Kidney glomerular epithelial cell (primary cell): ENCODE measurements around the gene RREB1.
A peak's percentile ranks its signal among the peaks of the same experiment; 100 is the strongest.
"Not testable (repeated sequence)": the region's sequence is repeated elsewhere in the genome, so short reads cannot be mapped to it uniquely, and the experiment has no call there.

Experiments
- DNase-seq: peaks from one replicate; lab custom pipeline; 2025; lab: John Stamatoyannopoulos, UW

RREB1 gene

DNA sequence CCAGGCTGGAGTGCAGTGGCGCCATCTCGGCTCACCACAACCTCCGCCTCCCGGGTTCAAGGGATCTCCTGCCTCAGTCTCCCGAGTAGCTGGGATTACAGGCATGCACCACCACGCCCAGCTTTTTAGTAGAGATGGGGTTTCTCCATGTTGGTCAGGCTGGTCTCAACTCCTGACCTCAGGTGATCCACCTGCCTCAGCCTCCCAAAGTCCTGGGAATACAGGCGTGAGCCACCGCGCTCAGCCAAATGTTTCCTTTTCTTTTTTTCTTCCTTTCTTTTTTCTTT lies 155.7 kb downstream of the RREB1 start:
- not testable (repeated sequence) for DNase-seq

DNA sequence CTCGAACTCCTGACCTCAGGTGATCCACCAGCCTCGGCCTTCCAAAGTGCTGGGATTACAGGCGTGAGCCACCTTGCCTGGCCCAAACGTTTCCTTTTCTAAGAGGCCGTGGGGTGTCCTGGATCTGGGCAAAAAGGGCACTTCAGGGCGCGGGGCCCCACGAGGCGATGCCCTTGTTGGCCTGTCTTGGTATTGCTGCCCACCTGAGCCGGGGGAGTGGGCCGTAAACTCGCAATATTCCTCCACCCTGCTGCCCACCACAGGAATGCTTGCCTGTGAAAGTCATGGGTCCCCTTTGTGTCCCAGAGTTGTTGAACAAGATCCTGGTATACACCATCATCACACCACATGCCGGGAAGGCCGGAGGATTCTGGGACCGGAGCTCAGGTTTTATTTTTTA lies 156.3 kb downstream of the RREB1 start:
- DNase-seq: no peak

DNA sequence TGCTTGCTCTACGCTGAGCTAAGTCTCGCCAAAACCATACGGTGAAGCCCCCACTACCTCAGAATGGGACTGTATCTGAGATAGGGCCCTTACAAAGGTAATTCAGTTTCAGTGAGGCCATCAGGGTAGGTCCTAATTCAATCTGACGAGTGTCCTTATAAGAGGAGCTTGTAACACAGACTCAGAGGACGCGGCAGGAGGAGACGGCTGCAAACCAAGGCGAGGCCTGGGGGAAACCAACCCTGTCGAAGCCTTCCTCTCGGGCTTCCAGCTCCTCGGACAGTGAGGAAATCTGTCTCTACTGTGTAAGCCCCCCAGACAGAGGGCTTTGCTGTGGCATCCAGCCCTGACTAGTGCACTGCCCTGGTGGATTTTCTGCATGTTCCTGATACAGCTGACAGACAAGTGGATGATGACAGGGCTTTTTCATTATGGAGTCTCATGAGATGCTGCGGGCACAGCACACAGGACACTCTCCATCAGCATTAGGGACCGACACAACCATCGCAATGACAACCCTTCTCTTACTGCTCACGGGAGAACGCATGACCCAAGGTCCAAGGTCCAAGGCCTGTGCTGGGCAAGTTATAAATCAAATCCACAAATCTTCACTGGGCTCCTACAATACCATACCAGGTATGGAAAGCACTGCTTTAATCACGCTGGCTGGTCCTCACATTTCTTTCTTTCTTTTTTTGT lies 157.1 kb downstream of the RREB1 start:
- DNase-seq: no peak

DNA sequence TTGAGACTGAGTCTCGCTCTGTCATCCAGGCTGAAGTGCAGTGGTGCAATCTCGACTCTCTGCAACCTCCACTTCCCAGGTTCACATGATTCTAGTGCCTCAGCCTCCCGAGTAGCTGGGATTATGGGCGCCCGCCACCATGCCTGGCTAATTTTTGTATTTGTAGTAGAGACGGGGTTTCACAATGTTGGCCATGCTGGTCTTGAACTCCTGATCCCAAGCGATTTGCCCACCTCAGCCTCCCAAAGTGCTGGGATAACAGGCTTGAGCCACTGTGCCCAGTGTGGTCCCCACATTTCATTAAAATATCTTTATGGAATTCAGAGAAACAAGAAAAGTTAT lies 157.6 kb downstream of the RREB1 start:
- not testable (repeated sequence) for DNase-seq

DNA sequence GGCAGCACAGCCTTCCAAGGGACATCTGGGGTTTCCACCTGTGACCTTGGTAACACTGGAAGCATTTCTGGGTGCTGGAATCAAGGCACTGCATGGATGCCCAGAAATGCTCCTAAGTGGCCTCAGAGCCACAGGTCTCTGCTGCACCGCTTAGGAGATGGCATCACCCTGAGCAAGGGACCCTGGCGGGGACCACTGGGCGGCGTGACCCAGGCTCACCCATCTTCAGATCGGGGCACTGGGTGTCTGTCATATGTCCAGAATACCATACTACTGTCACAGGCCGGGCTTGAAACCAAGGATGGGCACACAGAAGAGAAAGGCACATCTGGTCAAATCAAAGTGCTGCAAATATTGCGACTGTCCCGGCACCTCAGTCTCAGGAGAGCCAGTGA lies 159.3 kb downstream of the RREB1 start:
- no peak for DNase-seq

DNA sequence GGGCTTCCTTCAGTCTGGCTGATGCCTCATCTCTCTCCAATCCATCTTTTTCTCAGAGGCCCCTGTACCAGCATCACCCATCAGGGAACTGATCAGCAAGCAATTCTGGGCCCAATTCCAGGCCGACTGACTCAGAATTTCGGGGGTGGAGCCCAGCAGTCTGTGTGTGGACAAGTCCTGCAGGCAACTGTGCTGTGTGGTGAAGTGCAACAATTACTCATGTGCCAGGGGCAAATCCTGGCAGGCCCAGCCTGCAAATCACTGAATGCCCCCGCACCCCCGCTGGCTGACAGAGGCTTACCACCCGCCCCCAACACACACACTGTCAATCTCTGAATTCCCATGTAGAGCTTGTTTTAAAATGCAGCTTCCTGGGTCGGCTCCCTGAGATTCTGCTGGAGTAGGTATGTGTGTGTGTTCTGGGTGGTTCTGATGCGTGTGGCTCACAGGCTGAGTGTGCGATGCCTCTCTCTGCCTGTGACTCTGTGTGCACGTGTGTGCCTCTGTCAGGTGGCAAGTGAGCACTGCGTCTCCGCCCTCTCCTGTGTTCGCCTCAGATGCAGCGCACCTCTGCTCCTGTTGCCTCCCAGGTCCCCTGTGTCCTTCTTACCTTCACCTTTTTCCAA lies 159.8 kb downstream of the RREB1 start:
- peak; percentile 89 for DNase-seq

DNA sequence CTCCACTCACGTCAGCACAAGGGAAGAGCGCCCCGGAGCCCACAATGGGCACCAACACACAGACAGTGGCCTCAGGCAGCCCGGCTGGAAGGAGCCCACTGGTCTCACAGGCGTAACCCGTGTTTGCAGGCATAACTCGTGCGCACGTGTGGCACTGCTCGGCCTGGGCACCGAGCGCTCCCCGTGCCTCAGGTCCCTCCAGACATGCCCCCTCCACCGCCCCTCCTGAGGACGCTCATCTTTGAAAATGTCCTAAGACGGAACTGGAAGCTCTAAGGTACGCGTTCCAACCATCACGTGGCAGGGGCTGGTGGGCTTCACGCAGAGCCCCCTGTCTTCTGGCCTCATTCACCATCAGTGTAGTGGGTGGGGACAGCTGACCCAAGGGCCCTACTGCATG lies 160.6 kb downstream of the RREB1 start:
- no peak for DNase-seq

DNA sequence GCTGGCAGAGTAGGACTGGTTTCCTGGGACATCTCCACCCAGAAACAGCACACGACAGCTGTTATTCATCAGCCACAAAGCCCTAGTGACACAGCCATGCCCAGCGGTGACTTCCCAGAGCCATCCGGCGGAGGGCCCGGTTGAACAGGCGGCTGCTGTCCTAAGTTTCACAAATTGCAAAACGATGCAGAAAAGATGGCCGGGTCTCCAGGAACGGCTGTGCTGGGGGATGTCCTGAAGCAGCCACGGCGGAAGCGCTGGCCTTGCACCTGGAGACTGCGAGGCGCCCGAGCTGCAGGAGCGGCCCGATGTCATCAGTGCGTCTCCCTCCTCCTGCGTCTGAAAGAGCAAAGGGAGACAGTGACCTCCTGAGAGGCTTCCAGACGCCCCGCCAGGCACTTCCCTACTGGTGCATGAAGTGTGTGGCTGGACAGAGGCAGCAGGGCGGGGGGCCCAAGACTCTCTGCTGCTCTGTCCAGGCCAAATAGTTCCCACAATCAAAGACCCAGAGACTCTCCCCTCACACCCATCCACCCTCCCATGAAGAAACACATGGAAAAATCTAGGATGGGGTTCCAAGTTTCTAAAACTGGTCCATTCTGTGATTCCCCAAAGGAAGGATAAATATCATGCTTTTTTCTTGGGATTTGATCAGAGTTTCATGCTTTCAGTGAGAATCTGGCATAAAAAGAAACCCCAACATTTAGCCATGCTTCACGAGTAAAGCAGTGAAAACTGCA lies 161.2 kb downstream of the RREB1 start:
- no peak for DNase-seq

DNA sequence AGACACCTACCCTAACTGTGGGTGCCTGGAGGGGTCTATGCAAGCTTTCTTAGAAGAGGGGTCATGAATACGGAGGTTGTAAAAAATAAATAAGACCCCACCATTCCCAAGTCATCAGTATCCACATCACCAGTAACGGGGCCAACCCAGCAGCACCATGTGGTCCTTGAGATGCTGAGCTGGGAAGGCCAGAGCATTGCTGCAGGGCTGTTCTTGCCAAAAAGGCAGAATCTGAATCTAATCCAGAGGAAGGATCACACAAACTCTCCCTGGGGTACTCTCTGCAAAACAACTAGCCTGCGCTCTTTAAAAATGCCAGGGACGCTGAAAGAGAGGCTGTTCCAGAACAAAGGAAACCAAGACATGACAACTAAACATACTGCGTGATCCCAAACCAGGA lies 162.1 kb downstream of the RREB1 start:
- DNase-seq: no peak

DNA sequence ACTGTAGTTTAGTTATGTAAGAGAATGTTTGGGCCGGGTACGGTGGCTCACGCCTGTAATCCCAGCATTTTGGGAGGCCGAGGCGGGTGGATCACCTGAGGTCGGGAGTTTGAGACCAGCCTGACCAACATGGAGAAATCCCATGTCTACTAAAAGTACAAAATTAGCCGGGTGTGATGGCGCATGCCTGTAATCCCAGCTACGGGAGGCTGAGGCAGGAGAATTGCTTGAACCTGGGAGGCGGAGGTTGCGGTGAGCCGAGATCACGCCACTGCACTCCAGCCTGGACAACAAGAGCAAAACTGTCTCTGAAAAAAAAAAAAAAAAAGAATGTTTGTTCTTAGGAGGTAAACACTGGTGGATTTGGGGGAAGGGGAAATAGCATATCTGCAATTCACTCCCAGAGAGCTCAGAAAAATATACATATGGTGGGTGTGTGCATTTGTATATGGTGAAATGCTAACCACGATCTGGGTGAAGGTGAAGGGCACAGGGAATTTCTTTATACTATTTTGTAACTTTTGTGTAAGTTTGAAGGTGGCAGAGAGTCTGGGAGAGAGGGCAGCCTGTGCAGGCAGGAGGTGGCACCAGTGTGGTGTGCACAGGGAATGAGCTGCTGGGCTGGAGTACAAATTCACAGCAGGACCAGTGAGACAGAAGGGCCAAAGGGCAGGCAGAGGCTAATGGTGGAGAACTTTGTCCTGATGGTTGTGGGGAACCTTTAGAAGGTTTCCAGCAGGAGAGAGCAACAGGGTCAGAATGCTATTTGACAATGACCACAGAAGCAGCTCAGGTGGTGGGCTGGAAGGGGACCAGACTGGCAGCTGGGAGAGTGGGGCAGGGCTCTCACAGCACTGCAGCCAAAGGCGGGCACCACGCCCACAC lies 162.8 kb downstream of the RREB1 start:
- no peak for DNase-seq

DNA sequence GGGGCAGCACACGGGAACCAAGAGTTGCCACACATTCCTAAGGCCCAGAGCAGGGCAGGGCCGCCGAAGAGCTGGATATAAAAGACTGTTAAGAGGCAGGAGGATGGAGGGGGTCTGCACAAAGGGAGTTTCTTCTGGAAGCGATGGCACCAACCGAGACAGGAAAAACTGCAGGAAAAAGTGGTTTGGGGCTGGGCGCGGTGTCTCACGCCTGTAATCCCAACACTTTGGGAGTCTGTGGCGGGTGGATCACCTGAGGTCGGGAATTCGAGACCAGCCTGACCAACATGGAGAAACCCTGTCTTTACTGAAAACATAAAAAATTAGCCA lies 163.4 kb downstream of the RREB1 start:
- no peak for DNase-seq

DNA sequence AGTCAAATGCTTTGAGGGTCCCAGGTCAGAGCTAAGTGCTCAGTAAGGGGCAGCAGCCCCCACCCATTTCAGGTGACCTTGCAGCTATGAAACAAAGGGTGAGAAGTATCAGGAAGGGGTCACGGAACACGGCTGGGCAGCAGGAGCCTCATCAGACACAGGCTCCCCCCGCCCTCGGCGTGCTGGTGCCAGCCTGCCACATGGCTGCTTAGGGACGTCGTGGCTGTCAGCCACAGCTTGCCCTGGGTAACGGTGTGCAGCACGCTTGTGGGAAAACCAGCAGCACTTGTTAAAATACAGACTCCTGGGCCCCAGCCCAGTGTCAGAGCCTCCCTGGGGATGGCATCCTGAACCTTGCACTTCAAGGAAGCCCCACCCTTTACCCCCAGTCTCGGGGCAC lies 165.9 kb downstream of the RREB1 start:
- no peak for DNase-seq

DNA sequence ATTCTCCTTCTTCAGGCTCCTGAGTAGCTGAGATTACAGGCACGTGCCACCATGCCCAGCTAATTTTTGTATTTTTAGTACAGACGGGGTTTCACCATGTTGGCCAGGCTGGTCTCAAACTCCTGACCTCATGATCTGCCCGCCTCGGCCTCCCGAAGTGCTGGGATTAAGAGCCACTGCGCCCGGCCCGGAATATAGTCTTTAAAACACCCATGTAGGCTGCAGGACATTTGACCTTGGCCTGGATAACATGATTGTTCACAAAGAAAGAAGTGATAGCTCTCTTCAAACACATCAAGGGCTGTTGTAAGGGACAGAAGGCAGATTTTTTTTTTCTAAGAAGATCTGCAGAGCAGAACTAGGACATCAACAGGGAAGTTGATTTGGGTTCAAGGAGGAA lies 166.8 kb downstream of the RREB1 start:
- DNase-seq: not testable (repeated sequence)

DNA sequence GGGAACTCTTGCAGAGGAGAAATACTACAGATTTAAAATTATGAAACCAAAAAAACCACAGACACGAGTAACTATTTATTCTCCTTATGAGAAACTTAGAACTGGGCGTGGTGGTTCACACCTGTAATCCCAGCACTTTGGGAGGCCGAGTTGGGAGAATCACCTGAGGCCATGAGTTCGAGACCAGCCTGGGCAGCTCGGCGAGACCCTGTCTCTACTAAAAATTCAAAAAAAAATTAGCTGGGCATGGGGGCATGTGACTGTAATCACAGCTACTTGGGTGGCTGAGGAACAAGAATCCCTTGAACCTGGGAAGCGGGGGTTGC lies 168.4 kb downstream of the RREB1 start:
- DNase-seq: no peak

DNA sequence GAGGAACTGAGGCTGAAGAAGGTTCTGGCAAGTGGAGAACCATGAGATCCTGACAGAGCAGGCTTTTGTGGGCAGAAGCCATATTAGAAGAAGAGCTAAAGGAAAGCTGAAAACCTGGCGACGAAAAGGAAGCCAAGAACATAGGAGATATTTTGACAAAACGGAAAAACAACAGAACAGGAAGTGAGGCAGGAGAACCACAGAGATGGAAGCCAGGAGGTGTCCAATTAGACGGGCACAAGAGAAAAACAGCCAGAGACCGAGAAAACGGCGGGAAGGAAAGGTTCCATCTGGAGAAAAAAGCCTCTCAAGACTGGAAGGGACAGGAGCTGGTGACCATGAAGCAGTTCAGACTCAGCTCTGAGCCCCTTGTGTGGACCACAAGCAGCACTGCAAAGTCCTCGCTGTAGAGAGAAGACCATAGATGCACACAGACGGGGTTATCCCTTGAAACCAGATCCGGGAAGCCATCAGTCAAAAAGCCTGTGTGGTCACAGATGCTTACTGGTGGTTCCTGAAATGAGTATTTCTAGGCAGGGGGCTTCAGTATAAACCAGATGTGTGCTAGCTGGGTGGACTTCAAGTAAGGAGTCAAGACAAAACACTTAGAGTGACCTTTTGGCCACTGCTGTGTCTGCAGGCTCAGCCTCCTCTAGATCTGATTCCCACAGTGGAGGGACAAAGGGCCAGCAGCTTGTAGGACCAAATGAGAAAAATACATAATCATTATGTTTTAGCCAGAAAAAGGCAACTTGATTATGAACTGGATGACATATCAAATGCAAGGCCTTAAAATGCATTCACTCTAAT lies 174.5 kb downstream of the RREB1 start:
- no peak for DNase-seq

DNA sequence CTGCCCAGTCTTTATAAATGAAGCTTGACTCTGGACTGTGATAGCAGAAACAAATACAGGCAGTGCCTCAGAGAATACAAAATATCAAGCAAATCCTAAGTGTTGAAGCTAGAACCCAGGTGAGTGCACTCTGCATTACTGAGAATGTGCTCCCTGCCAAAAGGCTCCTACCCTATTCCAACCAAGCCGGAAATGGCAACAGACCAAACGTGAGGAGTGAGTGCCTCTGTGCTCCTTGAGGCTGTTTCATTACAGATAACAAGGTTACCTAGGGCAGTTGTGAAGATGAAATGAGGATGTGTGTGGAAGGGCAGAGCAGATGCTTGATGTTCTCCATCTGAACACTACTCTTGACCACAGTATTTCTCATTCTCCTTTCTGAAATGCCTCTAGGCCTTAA lies 175.9 kb downstream of the RREB1 start:
- DNase-seq: no peak

DNA sequence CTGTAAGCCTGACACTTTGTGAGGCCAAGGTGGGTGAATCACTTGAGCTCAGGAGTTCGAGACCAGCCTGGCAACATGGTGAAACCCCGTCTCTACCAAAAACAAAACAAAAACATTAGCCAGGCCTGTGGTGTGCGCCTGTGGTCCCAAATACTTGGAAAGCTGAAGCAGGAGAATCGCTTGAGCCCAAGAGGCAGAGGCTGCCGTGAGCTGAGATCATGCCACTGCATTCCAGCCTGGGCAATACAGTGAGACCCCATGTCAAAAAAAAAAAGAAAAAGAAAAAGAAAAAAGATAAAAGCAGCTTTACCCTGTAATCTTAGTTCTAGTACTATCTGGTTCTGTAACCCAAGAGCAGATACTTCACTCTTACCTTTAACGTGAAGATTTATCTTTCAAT lies 177.7 kb downstream of the RREB1 start:
- DNase-seq: no peak

DNA sequence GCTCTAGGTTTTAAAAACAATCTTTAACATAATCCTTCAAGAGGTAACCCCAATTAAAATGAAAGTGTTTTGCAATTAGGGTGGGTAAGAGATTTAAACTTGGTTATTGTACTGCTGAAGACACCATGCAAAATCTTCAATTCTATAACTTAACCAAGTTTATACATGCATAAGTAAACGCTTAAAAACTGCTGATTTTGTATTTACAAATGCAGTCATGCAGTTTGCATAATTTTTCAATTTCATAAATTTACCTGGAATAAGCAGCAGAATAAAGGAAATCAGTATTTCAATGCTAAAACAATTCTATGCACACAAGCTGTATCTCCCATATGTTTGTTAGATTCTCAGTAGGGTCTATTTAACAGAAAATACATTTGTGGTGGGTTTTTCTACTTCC lies 182.3 kb downstream of the RREB1 start:
- DNase-seq: no peak

DNA sequence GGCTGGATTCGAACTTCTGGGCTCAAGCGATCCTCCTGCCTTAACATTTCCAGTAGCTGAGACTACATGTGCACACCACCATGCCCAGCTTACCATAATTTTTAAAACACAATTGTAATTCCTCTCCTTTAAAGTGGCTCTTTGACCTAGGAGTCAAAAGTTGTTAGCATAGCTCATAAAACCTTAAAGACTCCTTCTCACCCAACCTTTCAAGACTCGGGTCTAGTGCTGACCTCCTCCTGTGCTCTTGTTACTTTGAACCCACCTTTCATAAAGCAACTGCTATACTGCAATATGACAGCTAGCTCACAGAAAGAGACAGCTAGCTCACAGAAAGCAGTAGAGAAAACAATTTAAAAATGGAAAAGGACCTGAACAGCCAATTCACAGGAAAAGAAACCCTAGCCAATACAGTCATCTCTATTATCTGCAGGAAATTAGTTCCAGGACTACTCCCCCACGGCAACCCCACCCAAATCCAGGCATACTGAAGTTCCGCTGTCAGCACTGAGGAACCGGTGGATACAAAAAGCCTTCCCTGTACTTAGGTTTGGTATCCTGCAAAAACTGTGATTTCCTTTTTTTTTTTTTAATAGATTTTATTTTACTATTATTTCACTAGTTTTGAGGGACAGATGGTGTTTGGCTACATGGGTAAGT lies 185.0 kb downstream of the RREB1 start:
- no peak for DNase-seq

DNA sequence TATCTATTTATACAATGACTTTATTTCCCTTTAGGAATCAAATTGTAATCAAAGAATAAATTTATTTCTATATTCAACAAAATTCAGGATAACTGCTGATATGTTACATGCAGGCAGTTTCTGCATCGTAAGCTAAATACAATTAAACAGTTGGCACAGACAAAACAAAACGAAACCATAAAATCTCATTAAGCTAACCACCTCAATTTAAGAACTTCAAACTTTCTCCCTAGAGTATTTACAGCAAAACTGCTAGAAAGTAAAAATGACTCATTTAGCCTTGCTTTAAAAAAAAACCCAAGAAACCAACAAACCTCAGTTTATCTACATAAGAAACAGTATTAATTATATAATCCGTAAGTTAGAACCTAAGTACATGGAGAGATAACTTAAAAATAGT lies 188.2 kb downstream of the RREB1 start:
- DNase-seq: no peak

DNA sequence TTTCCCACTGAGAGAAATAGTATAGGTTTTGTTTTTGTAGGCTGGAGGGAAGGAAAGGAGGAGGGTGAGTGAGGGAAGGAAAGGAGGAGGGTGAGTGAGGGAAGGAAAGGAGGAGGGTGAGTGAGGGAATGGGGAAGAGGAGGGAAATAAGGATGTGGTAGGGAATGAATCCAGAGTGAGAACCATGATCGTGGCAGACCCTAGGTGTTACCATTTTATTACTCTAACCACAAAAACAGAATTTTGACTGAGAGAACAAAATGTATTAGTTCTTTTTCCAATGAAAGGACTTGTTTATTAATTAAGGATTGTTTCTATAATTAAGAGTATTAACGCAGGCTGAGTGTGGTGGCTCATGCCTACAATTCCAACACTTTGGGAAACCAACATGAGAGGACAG lies 188.8 kb downstream of the RREB1 start:
- DNase-seq: no peak

DNA sequence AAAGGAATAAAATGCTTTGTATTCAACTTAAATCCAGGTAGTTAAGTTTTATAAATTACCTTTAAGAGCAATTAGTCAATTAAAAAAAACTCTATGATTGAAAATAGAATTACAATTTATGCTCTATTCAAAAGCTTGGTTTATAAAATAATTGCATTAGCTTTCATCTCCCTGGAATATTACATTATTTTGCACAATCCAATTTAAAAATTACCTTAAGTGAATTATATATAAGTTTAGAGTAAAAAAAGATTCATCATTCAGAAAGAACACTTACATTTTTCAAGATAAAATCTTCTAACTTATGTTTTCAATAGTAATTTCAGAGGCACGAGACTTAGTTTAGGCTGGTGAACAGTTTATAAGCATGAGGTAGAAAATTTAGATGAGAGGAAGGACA lies 190.4 kb downstream of the RREB1 start:
- no peak for DNase-seq
